GM19035 (cell line): Measurements from ENCODE around the gene AKR1A1.
A peak's percentile ranks its signal among the peaks of the same experiment; 100 is the strongest.
"Not testable (repeated sequence)": the region's sequence is repeated elsewhere in the genome, so short reads cannot be mapped to it uniquely, and the experiment has no call there.

ENCODE experiments used
- ATAC-seq: cut with Tn5 transposase; IDR thresholded peaks from one replicate; pipeline ENCODE4 v1.9.1; 2021; ENCODE audit not compliant: unreplicated experiment

The AKR1A1 gene

GRCh38 chr1:45550401-45551351 lies at the start of gene AKR1A1:
TSS of gene AKR1A1 (plus strand) at chr1:45550826. CDS start at chr1:45561795, 10,969 bp downstream.
- peak; percentile 88 for ATAC-seq

GRCh38 chr1:45501505-45501859 lies 49.1 kb upstream of the AKR1A1 start:
- no peak for ATAC-seq

- no peak for ATAC-seq
Observed at GRCh38 chr1:45503462-45504360, 46.9 kb upstream of the AKR1A1 start.

- ATAC-seq, result no peak
Observed at GRCh38 chr1:45507195-45507594, 43.4 kb upstream of the AKR1A1 start.

GRCh38 chr1:45507893-45508292 lies 42.7 kb upstream of the AKR1A1 start:
- no peak for ATAC-seq

GRCh38 chr1:45508295-45509151 lies 42.1 kb upstream of the AKR1A1 start:
- no peak for ATAC-seq

GRCh38 chr1:45510036-45510971 lies 40.3 kb upstream of the AKR1A1 start:
- no peak for ATAC-seq

- ATAC-seq, result no peak
Observed at GRCh38 chr1:45510972-45511527, 39.6 kb upstream of the AKR1A1 start.

GRCh38 chr1:45512641-45513054 lies 38.0 kb upstream of the AKR1A1 start:
- ATAC-seq, result no peak

- not testable (repeated sequence) for ATAC-seq
Observed at GRCh38 chr1:45513532-45514260, 36.9 kb upstream of the AKR1A1 start.

- ATAC-seq, result no peak
Observed at GRCh38 chr1:45516036-45516435, 34.6 kb upstream of the AKR1A1 start.

GRCh38 chr1:45516465-45516864 lies 34.2 kb upstream of the AKR1A1 start:
- no peak for ATAC-seq

- not testable (repeated sequence) for ATAC-seq
Observed at GRCh38 chr1:45518366-45518765, 32.3 kb upstream of the AKR1A1 start.

GRCh38 chr1:45518910-45519309 lies 31.7 kb upstream of the AKR1A1 start:
- no peak for ATAC-seq

GRCh38 chr1:45519774-45520173 lies 30.9 kb upstream of the AKR1A1 start:
- not testable (repeated sequence) for ATAC-seq

GRCh38 chr1:45521413-45522323 lies 29.0 kb upstream of the AKR1A1 start, which contains the start of gene PRDX1:
TSS of gene PRDX1 (minus strand) at chr1:45521884. CDS start at chr1:45519043, 2,841 bp downstream.
- peak; percentile 80 for ATAC-seq

- no peak for ATAC-seq
Observed at GRCh38 chr1:45522324-45523104, 28.1 kb upstream of the AKR1A1 start.
